ENCODE data around the gene HSPD1.
A peak's percentile ranks its signal among the peaks of the same experiment; 100 is the strongest.

DNA sequence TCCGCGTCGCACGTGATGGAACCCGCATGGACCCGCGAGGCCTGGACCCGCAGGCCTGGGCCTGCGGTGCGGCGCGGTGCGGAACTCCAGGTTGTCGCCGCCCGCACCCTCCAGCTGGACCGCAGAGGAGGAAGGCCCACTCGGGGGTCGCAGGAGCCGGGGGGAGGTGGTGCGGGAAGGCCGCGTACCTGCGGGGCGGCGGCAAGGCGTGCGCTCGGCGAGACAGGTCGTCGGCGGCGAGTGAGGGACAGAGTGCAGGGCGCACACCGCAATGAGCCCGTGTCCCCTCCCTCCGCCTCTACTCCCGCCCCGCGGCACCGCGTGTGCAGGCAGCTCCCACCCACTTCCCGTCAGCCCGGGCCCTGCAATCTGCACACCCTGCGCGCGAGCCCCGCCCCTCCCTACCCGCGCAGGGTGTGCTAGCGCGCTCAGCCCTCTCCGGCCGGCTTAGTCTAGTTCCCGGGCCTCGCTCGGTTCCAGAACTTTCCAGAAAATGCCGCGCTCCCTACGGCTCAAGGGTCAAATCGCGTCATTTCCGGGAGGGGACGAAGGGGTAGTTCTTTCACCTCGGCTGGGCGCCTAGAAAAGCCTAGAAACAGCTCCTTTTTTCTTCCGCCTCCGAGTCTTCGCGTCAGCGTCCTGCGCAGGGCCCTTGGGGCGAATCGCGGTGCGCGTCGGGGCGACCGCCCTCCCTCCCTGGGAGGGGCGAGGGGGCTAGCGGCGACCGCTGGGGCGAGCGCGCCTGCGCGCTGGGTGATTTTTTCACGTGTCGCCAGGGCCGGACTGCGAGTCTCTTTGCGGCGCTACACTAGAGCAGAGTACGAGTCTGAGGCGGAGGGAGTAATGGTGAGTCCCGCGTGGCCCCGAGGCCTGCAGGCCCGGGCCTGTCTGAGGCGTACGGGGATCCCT, at the start of gene HSPD1, which contains the start of gene HSPE1:
- TF ChIP-seq FOXK2 (conservative IDR thresholded peaks at IDR 0.05 in 1 of 2, IDR thresholded peaks at IDR 0.05 in 1 of 2; ENCODE audit: low read depth in 2 of 2) (peak; percentile 41 to 43; a peak in 1 of 4 replicates), POLR2AphosphoS5 (IDR thresholded peaks at IDR 0.05; ENCODE audit: control insufficient read depth, insufficient read depth, low read depth, low read length) (peak; percentile 61; the same call in 1 of the 2 replicates), ZNF274 (IDR thresholded peaks at IDR 0.05; ENCODE audit: borderline replicate concordance, low read depth, low read length) (no peak; the same call in 1 of the 2 replicates)
- TF ChIP-seq, protein P1, sequence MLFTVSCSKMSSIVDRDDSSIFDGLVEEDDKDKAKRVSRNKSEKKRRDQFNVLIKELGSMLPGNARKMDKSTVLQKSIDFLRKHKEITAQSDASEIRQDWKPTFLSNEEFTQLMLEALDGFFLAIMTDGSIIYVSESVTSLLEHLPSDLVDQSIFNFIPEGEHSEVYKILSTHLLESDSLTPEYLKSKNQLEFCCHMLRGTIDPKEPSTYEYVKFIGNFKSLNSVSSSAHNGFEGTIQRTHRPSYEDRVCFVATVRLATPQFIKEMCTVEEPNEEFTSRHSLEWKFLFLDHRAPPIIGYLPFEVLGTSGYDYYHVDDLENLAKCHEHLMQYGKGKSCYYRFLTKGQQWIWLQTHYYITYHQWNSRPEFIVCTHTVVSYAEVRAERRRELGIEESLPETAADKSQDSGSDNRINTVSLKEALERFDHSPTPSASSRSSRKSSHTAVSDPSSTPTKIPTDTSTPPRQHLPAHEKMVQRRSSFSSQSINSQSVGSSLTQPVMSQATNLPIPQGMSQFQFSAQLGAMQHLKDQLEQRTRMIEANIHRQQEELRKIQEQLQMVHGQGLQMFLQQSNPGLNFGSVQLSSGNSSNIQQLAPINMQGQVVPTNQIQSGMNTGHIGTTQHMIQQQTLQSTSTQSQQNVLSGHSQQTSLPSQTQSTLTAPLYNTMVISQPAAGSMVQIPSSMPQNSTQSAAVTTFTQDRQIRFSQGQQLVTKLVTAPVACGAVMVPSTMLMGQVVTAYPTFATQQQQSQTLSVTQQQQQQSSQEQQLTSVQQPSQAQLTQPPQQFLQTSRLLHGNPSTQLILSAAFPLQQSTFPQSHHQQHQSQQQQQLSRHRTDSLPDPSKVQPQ (CRISPR knock-in tag; IDR thresholded peaks at IDR 0.05; ENCODE audit: borderline replicate concordance) = no peak
- TF ChIP-seq, protein P2, sequence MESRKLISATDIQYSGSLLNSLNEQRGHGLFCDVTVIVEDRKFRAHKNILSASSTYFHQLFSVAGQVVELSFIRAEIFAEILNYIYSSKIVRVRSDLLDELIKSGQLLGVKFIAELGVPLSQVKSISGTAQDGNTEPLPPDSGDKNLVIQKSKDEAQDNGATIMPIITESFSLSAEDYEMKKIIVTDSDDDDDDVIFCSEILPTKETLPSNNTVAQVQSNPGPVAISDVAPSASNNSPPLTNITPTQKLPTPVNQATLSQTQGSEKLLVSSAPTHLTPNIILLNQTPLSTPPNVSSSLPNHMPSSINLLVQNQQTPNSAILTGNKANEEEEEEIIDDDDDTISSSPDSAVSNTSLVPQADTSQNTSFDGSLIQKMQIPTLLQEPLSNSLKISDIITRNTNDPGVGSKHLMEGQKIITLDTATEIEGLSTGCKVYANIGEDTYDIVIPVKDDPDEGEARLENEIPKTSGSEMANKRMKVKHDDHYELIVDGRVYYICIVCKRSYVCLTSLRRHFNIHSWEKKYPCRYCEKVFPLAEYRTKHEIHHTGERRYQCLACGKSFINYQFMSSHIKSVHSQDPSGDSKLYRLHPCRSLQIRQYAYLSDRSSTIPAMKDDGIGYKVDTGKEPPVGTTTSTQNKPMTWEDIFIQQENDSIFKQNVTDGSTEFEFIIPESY (CRISPR knock-in tag; IDR thresholded peaks at IDR 0.05) = peak; percentile 13; the same call in 1 of the 2 replicates

Measured in K562 (cell line).